HepG2 (cell line): ENCODE measurements around the gene LITAF. TPM values are rescaled to one million over a fixed set of nuclear protein-coding genes. Genes with fewer than 3 reads are reported as not detected.

Experiments used
- DNMT3B ChIP-seq: conservative IDR thresholded peaks from 2 replicates; pipeline ENCODE4 v1.6.1; 2016; ENCODE audit warnings: missing biosample characterization, control low read depth
- ETV6 ChIP-seq: sonication (generic); formaldehyde crosslinking; conservative IDR thresholded peaks from 2 replicates; pipeline ENCODE4 v1.4.0; 2020; ENCODE audit warnings: missing genetic modification reagents
- GABPB1 ChIP-seq: IDR thresholded peaks from 2 replicates; pipeline ENCODE4 v1.6.1; 2016; ENCODE audit warnings: mild to moderate bottlenecking, missing genetic modification reagents, moderate library complexity, missing compliant biosample characterization
- KMT2A ChIP-seq: sonication (generic); formaldehyde crosslinking; IDR thresholded peaks from 2 replicates; pipeline ENCODE4 v1.4.0; 2020; ENCODE audit warnings: missing genetic modification reagents
- MAZ ChIP-seq, 2 experiments: sonication (generic) in 1 of 2; formaldehyde crosslinking in 1 of 2; IDR thresholded peaks; 2 replicates each; pipeline versions ENCODE4 v1.5.0 to v1.6.1; 2012 to 2020; ENCODE audit warnings: low read depth in 2 of 2, mild to moderate bottlenecking in 2 of 2, borderline replicate concordance in 1 of 2, improper control_type of control experiment in 1 of 2, low read length in 1 of 2, missing genetic modification reagents in 1 of 2, moderate library complexity in 1 of 2
- MLLT10 ChIP-seq: sonication (generic); formaldehyde crosslinking; IDR thresholded peaks from 2 replicates; pipeline ENCODE4 v1.4.0; 2020; ENCODE audit warnings: missing genetic modification reagents
- RCOR2 ChIP-seq: IDR thresholded peaks from 2 replicates; pipeline ENCODE4 v1.6.1; 2016; ENCODE audit warnings: missing biosample characterization, missing genetic modification reagents
- RELA ChIP-seq: sonication (generic); formaldehyde crosslinking; IDR thresholded peaks from 2 replicates; pipeline ENCODE4 v1.4.0; 2020; ENCODE audit warnings: missing genetic modification reagents
- RORA ChIP-seq: sonication (generic); formaldehyde crosslinking; IDR thresholded peaks from 2 replicates; pipeline ENCODE4 v1.5.0; 2020; ENCODE audit warnings: mild to moderate bottlenecking, missing genetic modification reagents, moderate library complexity
- SMAD3 ChIP-seq: sonication (generic); formaldehyde crosslinking; IDR thresholded peaks from 2 replicates; pipeline ENCODE4 v1.4.0; 2020; ENCODE audit warnings: missing genetic modification reagents
- THYN1 ChIP-seq: sonication (generic); formaldehyde crosslinking; IDR thresholded peaks from 2 replicates; pipeline ENCODE4 v1.8.1; 2023; ENCODE audit warnings: low read depth, mild to moderate bottlenecking, moderate library complexity, missing genetic modification reagents, borderline replicate concordance
- ZBTB26 ChIP-seq: IDR thresholded peaks from 2 replicates; pipeline ENCODE4 v1.6.1; 2016; ENCODE audit warnings: missing compliant biosample characterization, missing genetic modification reagents, borderline replicate concordance
- ZIK1 ChIP-seq: sonication (generic); formaldehyde crosslinking; IDR thresholded peaks from 2 replicates; pipeline ENCODE4 v1.5.0; 2020; ENCODE audit warnings: mild to moderate bottlenecking, low read depth, missing genetic modification reagents, borderline replicate concordance
- ZNF256 ChIP-seq: sonication (generic); formaldehyde crosslinking; conservative IDR thresholded peaks from 2 replicates; pipeline ENCODE4 v1.4.0; 2020; ENCODE audit warnings: missing genetic modification reagents
- ZNF501 ChIP-seq: sonication (generic); formaldehyde crosslinking; IDR thresholded peaks from 2 replicates; pipeline ENCODE4 v1.5.1; 2020; ENCODE audit warnings: mild to moderate bottlenecking, moderate library complexity, missing genetic modification reagents
- polyA plus RNA-seq, 8 experiments: library from polyadenylated mRNA; depleted of rRNA in 3 of 8; stranded (reverse) in 7 of 8; unstranded in 1 of 8; fragments of >200 nt; fragmentation: Illumina TruSeq in 4 of 8; extraction: Trizol in 4 of 8; gene quantifications; 2 replicates each; pipeline versions ENCODE4 v1.2.1 to v1.2.3, GENCODE V29; 2011 to 2016; ENCODE audit warnings: low read depth in 4 of 8, missing spikeins in 1 of 8, mixed read lengths in 1 of 8; ENCODE audit not compliant: insufficient read depth in 1 of 8
- total RNA-seq, 5 experiments: library from RNA; depleted of rRNA; stranded (reverse); fragments of >200 nt; fragmentation: Illumina TruSeq; extraction: Trizol; gene quantifications; 2 replicates each; pipeline ENCODE4 v1.2.3, GENCODE V29; 2016; ENCODE audit warnings: low read depth in 1 of 5
- TF ChIP-seq, protein P1 (sequence below), 2 experiments: sonication (generic) in 1 of 2; formaldehyde crosslinking in 1 of 2; IDR thresholded peaks; 2 replicates each; pipeline versions ENCODE4 v1.6.1 to v1.9.0; 2014 to 2022; ENCODE audit warnings: antibody characterized with exemption in 1 of 2, borderline replicate concordance in 1 of 2, inconsistent platforms in 1 of 2, low read depth in 1 of 2, missing genetic modification reagents in 1 of 2
- TF ChIP-seq, protein P2 (sequence below): sonication (generic); formaldehyde crosslinking; IDR thresholded peaks from 2 replicates; pipeline ENCODE4 v1.5.0; 2020; ENCODE audit warnings: mild to moderate bottlenecking, missing genetic modification reagents, moderate library complexity

The LITAF gene
- total and polyA plus RNA-seq, 2 of the 13 experiments (the other 11 are each of a cell fraction or from before 2014, with no cell fraction given) = 80.1 to 141 TPM

DNA sequence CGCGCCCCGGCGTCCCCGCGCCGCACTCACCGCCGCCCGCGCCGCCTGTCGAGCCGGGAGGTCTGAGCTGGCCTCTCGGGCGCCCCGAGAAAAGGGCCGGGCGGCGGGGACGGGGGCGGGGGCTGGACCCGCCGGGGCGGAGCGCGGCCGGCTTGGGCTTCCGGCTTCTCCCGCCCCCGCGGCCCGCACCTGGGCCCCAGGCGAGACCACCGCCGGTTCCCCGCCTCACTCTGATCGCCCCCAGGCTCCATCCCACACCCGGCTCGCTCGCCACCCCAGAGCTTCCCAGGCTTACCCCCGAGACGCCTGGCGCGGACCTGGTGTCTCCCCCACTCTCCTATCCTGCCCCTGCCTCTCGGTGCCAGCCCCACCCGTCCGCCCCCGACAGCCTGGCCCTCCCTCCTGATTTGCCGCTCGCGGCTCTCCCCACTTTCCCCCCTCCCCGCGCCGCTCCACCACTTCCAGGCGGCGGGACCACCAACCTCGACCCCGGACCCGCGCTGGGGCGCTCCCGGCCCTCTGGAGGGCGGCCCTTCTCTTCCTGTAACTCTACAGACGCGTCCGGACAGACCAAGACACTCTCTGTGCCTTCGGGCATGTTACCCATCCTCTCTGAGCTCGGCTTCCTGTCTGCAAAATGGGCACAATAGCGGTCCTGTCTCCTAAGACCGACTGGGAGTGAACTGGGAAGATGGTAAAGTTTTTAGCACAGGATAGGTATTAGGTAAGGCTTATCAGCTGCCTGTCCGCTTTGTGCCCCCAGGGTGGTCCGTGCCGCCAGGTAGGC lies at the start of gene LITAF (continued):
- TF ChIP-seq, protein P1, sequence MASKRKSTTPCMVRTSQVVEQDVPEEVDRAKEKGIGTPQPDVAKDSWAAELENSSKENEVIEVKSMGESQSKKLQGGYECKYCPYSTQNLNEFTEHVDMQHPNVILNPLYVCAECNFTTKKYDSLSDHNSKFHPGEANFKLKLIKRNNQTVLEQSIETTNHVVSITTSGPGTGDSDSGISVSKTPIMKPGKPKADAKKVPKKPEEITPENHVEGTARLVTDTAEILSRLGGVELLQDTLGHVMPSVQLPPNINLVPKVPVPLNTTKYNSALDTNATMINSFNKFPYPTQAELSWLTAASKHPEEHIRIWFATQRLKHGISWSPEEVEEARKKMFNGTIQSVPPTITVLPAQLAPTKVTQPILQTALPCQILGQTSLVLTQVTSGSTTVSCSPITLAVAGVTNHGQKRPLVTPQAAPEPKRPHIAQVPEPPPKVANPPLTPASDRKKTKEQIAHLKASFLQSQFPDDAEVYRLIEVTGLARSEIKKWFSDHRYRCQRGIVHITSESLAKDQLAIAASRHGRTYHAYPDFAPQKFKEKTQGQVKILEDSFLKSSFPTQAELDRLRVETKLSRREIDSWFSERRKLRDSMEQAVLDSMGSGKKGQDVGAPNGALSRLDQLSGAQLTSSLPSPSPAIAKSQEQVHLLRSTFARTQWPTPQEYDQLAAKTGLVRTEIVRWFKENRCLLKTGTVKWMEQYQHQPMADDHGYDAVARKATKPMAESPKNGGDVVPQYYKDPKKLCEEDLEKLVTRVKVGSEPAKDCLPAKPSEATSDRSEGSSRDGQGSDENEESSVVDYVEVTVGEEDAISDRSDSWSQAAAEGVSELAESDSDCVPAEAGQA (IDR thresholded peaks at IDR 0.05; ENCODE audit: low read depth) = peak; percentile 56; the same call in 1 of the 2 replicates
- TF ChIP-seq, protein P1 (CRISPR knock-in tag; IDR thresholded peaks at IDR 0.05; ENCODE audit: borderline replicate concordance) = no peak
- TF ChIP-seq DNMT3B (0 out of 2 replicates have a peak, but pooled peaks have one; percentile 46), RCOR2 (CRISPR knock-in tag) (peak; percentile 88), ZNF256 (0 out of 2 replicates have a peak, but pooled peaks have one; percentile 3), THYN1 (CRISPR knock-in tag) (peak; percentile 94; the same call in 1 of the 2 replicates), KMT2A (peak; percentile 79; the same call in 1 of the 2 replicates), MLLT10 (CRISPR knock-in tag) (no peak), ZNF501 (CRISPR knock-in tag) (peak; percentile 96), ZBTB26 (CRISPR knock-in tag) (peak; percentile 52; the same call in 1 of the 2 replicates), GABPB1 (CRISPR knock-in tag) (peak; percentile 88), ZIK1 (0 out of 2 replicates have a peak, but pooled peaks have one; percentile 7), MAZ (IDR thresholded peaks at IDR 0.05; ENCODE audit: borderline replicate concordance, low read depth, low read length) (peak; percentile 70), MAZ (CRISPR knock-in tag; IDR thresholded peaks at IDR 0.05; ENCODE audit: low read depth) (peak; percentile 78), SMAD3 (CRISPR knock-in tag) (no peak), RORA (CRISPR knock-in tag) (no peak), ETV6 (CRISPR knock-in tag) (peak; percentile 47; the same call in 1 of the 2 replicates), RELA (CRISPR knock-in tag) (peak; percentile 49; the same call in 1 of the 2 replicates)
- TF ChIP-seq, protein P2, sequence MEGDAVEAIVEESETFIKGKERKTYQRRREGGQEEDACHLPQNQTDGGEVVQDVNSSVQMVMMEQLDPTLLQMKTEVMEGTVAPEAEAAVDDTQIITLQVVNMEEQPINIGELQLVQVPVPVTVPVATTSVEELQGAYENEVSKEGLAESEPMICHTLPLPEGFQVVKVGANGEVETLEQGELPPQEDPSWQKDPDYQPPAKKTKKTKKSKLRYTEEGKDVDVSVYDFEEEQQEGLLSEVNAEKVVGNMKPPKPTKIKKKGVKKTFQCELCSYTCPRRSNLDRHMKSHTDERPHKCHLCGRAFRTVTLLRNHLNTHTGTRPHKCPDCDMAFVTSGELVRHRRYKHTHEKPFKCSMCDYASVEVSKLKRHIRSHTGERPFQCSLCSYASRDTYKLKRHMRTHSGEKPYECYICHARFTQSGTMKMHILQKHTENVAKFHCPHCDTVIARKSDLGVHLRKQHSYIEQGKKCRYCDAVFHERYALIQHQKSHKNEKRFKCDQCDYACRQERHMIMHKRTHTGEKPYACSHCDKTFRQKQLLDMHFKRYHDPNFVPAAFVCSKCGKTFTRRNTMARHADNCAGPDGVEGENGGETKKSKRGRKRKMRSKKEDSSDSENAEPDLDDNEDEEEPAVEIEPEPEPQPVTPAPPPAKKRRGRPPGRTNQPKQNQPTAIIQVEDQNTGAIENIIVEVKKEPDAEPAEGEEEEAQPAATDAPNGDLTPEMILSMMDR (CRISPR knock-in tag) = peak; percentile 58
